ENCODE data around the gene MEF2C. TPM values are rescaled to one million over a fixed set of nuclear protein-coding genes. Genes with fewer than 3 reads are reported as not detected.

The MEF2C gene
- total RNA-seq, 1 experiment from 2014 or later = 9.9 TPM

DNA sequence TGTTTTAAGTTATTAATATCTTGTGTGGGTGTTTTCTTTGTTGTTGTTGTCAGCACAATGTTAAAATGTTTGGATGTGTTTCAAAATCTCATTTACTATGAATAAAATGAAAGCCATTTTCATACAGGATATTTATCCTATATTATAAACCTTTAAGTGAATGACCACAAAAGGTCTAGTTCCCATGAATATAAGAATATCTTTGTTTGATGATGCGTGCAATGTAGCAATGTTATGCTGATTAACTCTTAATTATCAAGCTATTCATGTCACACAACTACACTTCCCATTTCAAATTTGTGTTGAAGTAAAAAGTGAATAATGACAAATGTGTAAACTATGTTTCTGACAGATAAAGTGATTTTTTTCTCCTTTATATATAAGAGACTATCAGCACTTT lies 59.8 kb downstream of the MEF2C start:
- H3K4me1 ChIP-seq (ENCODE audit: control insufficient read depth, insufficient read depth, low read length) = peaks cover 29% of the 10 kb centered on the region
- no TSS peak for BruUV-seq (replicated peaks)
- POLR2A ChIA-PET = no interaction called here
- CTCF ChIA-PET = no interaction called here
- intact Hi-C loops (cut with micrococcal nuclease; ENCODE audit: unreplicated experiment) = no loop called here
- H3K9me3 ChIP-seq (ENCODE audit: control insufficient read depth, insufficient read depth, low read depth, low read length) = no peaks in the 10 kb centered on the region
- no peak for ATAC-seq
- DNase-seq (ENCODE audit: low read depth, low spot score) = no peak
- in situ Hi-C loops (cut with HindIII; ENCODE audit: low pct_unique_long_range_greater_than_20kb, low sequenced_read_pairs) = no loop called here
- TF ChIP-seq, protein P1, sequence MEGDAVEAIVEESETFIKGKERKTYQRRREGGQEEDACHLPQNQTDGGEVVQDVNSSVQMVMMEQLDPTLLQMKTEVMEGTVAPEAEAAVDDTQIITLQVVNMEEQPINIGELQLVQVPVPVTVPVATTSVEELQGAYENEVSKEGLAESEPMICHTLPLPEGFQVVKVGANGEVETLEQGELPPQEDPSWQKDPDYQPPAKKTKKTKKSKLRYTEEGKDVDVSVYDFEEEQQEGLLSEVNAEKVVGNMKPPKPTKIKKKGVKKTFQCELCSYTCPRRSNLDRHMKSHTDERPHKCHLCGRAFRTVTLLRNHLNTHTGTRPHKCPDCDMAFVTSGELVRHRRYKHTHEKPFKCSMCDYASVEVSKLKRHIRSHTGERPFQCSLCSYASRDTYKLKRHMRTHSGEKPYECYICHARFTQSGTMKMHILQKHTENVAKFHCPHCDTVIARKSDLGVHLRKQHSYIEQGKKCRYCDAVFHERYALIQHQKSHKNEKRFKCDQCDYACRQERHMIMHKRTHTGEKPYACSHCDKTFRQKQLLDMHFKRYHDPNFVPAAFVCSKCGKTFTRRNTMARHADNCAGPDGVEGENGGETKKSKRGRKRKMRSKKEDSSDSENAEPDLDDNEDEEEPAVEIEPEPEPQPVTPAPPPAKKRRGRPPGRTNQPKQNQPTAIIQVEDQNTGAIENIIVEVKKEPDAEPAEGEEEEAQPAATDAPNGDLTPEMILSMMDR (IDR thresholded peaks at IDR 0.05) = no peak
- TF ChIP-seq SIN3A (IDR thresholded peaks at IDR 0.05; ENCODE audit: borderline replicate concordance, insufficient read depth, low read depth, low read length) (no peak), TCF7L2 (IDR thresholded peaks at IDR 0.05; ENCODE audit: low read depth, low read length) (no peak), POLR2AphosphoS5 (IDR thresholded peaks at IDR 0.05; ENCODE audit: low read depth, low read length) (no peak)
- TF ChIP-seq, protein P2, sequence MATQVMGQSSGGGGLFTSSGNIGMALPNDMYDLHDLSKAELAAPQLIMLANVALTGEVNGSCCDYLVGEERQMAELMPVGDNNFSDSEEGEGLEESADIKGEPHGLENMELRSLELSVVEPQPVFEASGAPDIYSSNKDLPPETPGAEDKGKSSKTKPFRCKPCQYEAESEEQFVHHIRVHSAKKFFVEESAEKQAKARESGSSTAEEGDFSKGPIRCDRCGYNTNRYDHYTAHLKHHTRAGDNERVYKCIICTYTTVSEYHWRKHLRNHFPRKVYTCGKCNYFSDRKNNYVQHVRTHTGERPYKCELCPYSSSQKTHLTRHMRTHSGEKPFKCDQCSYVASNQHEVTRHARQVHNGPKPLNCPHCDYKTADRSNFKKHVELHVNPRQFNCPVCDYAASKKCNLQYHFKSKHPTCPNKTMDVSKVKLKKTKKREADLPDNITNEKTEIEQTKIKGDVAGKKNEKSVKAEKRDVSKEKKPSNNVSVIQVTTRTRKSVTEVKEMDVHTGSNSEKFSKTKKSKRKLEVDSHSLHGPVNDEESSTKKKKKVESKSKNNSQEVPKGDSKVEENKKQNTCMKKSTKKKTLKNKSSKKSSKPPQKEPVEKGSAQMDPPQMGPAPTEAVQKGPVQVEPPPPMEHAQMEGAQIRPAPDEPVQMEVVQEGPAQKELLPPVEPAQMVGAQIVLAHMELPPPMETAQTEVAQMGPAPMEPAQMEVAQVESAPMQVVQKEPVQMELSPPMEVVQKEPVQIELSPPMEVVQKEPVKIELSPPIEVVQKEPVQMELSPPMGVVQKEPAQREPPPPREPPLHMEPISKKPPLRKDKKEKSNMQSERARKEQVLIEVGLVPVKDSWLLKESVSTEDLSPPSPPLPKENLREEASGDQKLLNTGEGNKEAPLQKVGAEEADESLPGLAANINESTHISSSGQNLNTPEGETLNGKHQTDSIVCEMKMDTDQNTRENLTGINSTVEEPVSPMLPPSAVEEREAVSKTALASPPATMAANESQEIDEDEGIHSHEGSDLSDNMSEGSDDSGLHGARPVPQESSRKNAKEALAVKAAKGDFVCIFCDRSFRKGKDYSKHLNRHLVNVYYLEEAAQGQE (IDR thresholded peaks at IDR 0.05; ENCODE audit: insufficient read depth in 1 of 2, low read depth in 2 of 2, low read length in 1 of 2) = no peak
- H3K27ac ChIP-seq (ENCODE audit: low read length) = no peak overlapping the region; the same call in 1 of the 2 replicates
- no peaks in the 10 kb centered on the region; the same call in 1 of the 2 replicates for H3K36me3 ChIP-seq (ENCODE audit: control insufficient read depth, insufficient read depth, low read length)
- H3K27me3 ChIP-seq (ENCODE audit: control insufficient read depth, insufficient read depth, low read length) = no peaks in the 10 kb centered on the region
- H3K4me3 ChIP-seq (ENCODE audit: low read depth in 2 of 2, low read length in 2 of 2) = no peak overlapping the region

DNA sequence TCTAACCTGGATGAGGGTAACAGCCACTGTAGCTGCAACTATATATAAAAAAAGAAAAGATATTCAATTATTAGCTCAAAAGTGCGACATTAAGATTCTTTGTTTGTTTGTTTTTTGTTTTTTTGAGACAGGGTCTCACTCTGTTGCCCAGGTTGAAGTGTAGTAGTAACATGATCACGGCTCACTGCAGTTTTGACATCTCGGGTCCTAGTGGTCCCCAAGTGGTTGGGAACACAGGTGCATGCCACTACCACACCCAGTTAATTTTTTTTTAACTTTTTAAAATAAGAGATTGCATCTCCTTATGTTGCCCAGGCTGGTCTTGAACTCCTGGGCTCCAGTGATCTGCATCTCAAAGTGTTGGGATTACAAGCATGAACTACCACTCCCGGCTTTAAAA lies 61.8 kb downstream of the MEF2C start:
- H3K27ac ChIP-seq (ENCODE audit: low read length) = no peak overlapping the region
- ATAC-seq (no peak), DNase-seq (ENCODE audit: low read depth, low spot score) (no peak)
- no peaks in the 10 kb centered on the region for H3K9me3 ChIP-seq (ENCODE audit: control insufficient read depth, insufficient read depth, low read depth, low read length)
- in situ Hi-C loops (cut with HindIII; ENCODE audit: low pct_unique_long_range_greater_than_20kb, low sequenced_read_pairs) = no loop called here
- no TSS peak for BruUV-seq (replicated peaks)
- CTCF ChIA-PET = no interaction called here
- H3K36me3 ChIP-seq (ENCODE audit: control insufficient read depth, insufficient read depth, low read length) = no peaks in the 10 kb centered on the region; the same call in 1 of the 2 replicates
- intact Hi-C loops (cut with micrococcal nuclease; ENCODE audit: unreplicated experiment) = no loop called here
- POLR2A ChIA-PET = no interaction called here
- H3K27me3 ChIP-seq (ENCODE audit: control insufficient read depth, insufficient read depth, low read length) = no peaks in the 10 kb centered on the region
- no peak for TF ChIP-seq SIN3A (IDR thresholded peaks at IDR 0.05; ENCODE audit: borderline replicate concordance, insufficient read depth, low read depth, low read length)
- TF ChIP-seq, protein P1 (IDR thresholded peaks at IDR 0.05) = no peak
- TF ChIP-seq, protein P2 (IDR thresholded peaks at IDR 0.05; ENCODE audit: insufficient read depth in 1 of 2, low read depth in 2 of 2, low read length in 1 of 2) = no peak
- no peak for TF ChIP-seq TCF7L2 (IDR thresholded peaks at IDR 0.05; ENCODE audit: low read depth, low read length)
- TF ChIP-seq POLR2AphosphoS5 (IDR thresholded peaks at IDR 0.05; ENCODE audit: low read depth, low read length) = no peak
- no peak overlapping the region for H3K4me3 ChIP-seq (ENCODE audit: low read depth in 2 of 2, low read length in 2 of 2)
- H3K4me1 ChIP-seq (ENCODE audit: control insufficient read depth, insufficient read depth, low read length) = peaks cover 10% of the 10 kb centered on the region; the same call in 1 of the 2 replicates
